ENCODE results near the gene NGB.
A peak's percentile ranks its signal among the peaks of the same experiment; 100 is the strongest.

GRCh38 chr14:77303417-77304156 lies 32.6 kb upstream of the NGB start:
- TF ChIP-seq, protein P1, sequence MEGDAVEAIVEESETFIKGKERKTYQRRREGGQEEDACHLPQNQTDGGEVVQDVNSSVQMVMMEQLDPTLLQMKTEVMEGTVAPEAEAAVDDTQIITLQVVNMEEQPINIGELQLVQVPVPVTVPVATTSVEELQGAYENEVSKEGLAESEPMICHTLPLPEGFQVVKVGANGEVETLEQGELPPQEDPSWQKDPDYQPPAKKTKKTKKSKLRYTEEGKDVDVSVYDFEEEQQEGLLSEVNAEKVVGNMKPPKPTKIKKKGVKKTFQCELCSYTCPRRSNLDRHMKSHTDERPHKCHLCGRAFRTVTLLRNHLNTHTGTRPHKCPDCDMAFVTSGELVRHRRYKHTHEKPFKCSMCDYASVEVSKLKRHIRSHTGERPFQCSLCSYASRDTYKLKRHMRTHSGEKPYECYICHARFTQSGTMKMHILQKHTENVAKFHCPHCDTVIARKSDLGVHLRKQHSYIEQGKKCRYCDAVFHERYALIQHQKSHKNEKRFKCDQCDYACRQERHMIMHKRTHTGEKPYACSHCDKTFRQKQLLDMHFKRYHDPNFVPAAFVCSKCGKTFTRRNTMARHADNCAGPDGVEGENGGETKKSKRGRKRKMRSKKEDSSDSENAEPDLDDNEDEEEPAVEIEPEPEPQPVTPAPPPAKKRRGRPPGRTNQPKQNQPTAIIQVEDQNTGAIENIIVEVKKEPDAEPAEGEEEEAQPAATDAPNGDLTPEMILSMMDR (IDR thresholded peaks at IDR 0.05; ENCODE audit: extremely low read depth in 1 of 2, insufficient read depth in 1 of 2, low read depth in 1 of 2, low read length in 2 of 2): no peak
- TF ChIP-seq POLR2A (IDR thresholded peaks at IDR 0.05; ENCODE audit: low read depth, low read length) (no peak), EZH2 (IDR thresholded peaks at IDR 0.05; ENCODE audit: borderline replicate concordance, low read depth, low read length, severe bottlenecking) (no peak), JUN (IDR thresholded peaks at IDR 0.05; ENCODE audit: borderline replicate concordance, insufficient read depth, insufficient read length, low read depth) (peak; percentile 98)
